ENCODE results near the gene GLIPR2.
"Not testable (repeated sequence)": the region's sequence is repeated elsewhere in the genome, so short reads cannot be mapped to it uniquely, and the experiment has no call there.

Gene GLIPR2

DNA sequence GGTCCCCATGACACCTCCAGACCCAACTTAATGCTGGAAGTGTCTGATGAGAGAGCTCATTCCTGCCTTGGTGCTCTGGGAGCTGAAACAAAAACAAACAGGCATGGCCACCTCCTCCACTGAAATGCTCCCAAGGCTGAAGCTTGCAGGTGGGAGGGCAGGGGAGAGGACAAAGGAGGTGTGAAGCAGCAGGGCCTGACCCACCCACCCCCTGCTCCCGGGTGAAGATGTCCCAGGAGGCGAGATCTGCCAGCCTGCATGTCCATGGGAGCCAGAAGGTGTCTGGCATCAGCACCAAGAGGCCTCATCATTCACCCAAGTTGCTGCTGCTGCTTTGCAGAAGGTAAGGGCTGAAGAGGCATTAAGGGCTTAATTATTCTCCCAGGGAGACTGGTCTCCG lies 28.5 kb downstream of the GLIPR2 start:
- no peak for DNase-seq

DNA sequence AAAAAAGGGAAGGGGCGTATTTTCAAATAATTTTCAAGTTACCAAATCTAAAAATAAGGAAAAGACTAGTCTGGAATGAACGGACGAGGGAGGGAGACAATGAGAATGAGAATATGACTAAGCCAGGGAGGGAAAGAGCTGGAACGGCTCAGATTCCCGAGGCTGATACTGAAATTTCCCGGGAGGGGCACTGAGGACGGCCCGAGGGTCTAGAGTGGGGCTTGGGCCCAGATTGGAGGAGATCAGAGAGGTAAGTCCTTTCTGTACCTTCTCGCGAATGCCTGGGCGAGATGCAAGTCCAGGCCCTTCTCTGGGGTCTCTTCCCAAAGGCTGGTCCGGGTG lies 29.3 kb downstream of the GLIPR2 start:
- DNase-seq: no peak

DNA sequence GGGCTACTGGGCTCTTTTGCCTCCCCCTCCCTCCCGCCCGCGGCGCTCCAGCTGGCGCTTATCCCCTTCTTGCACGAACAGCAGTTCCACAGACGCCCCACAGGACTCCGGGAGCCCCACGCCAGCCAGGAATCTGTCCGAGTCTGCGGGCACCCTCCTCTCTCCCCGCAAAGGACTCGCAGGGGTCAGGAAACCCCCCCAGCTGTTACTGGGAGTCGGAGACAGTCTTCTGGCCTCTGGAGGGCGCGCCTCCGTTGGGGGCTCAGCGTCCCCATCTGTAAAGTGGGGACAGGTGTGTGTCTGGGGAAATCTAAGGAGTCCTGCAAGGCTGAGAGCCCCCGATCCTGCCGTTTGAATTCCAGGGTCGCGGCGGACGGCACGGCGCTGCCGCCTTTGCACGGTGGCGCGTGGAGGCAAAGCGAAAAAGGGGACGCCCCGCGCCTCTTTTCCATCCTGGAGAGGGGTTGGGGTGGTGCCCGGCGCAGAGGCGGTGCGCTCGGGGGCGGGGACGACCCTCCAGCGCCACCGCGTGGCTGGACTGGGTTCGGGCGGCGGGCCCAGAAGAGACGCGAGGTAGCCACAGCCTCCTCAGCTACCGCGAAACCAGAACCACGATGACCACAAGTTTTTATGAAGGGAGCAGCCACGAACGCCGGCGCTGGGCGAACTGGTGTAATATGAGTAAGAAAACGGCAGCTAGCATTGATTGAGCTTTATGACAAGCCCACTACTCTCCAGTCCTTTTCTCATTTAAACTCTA lies 29.8 kb downstream of the GLIPR2 start:
- DNase-seq: peak; percentile 94

DNA sequence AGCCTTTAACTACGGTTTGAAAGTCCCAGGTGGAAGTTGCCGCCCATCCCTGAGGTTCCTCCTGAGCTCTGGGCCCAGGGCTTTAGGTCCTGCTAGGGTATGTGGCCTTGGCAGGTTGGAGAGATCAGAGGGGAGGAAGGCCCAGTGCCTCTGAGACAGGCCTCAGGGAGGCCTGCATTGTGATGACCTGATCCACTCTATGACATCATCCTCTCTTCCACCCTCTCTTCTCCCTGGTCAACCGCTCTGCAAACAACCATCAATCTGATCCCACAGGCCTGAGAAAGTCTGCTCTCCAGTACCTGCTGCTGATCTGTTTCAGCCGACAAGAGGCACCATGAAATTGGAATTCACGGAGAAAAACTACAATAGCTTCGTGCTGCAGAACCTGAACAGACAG lies 32.6 kb downstream of the GLIPR2 start, which contains the start of gene CCIN:
Gene CCIN (plus strand): TSS at position 223 of the 400 bp plus-strand sequence. CDS start 115 bp downstream, at position 338.
- DNase-seq: no peak

DNA sequence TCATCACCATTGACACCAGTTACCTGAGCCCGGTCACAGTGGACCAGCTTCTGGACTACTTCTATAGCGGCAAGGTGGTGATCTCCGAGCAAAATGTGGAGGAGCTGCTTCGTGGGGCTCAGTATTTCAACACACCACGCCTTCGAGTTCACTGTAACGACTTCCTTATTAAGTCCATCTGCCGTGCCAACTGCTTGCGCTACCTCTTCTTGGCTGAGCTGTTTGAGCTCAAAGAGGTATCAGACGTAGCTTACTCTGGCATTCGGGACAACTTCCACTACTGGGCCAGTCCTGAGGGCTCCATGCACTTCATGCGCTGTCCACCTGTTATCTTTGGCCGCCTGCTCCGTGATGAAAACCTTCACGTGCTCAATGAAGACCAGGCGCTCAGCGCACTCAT lies 33.2 kb downstream of the GLIPR2 start:
- DNase-seq: no peak

DNA sequence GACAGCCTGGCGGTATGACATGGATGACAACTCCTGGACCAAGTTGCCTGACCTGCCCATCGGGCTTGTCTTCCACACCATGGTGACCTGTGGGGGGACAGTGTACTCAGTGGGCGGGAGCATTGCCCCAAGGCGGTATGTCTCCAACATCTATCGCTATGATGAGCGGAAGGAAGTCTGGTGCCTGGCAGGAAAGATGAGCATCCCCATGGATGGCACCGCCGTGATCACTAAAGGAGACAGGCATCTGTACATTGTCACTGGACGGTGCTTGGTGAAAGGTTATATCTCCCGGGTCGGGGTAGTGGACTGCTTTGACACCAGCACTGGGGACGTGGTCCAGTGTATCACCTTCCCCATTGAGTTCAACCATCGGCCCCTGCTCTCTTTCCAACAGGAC lies 34.0 kb downstream of the GLIPR2 start:
- no peak for DNase-seq

DNA sequence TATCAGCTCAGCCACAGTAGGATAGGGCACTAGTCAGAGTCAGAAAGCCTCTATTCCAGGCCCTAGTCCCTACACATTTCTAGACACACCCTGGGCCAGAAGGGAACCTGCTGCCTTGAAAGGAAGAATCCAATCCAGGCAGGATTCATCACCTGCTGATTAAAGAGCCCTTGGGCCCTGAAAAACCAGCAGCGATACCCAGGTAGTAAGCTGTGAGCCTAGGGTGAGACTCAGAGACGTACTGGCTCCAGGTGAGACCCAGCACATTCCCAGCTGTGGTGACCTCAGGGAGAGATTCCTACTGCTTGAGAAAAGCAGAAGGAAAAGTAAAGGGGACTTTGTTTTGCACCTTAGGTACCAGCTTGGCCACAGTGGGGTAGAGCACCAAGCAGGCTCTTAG lies 37.3 kb downstream of the GLIPR2 start:
- no peak for DNase-seq

DNA sequence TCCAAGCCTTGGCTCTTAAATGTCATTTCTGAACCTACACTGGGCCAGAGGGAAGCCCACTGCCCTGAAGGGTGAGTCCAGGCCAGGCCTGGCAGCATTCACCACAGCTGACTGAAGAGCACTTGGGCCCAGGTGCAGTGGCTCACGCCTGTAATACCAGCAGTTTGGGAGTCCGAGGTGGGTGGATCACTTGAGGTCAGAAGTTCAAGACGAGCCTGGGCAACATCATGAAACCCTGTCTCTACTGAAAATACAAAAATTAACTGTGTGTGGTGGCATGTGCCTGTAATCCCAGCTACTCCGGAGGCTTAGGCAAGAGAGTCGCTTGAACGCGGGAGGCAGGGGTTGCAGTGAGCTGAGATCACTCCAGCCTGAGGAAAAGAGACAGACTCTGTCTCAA lies 37.7 kb downstream of the GLIPR2 start:
- no peak for DNase-seq

DNA sequence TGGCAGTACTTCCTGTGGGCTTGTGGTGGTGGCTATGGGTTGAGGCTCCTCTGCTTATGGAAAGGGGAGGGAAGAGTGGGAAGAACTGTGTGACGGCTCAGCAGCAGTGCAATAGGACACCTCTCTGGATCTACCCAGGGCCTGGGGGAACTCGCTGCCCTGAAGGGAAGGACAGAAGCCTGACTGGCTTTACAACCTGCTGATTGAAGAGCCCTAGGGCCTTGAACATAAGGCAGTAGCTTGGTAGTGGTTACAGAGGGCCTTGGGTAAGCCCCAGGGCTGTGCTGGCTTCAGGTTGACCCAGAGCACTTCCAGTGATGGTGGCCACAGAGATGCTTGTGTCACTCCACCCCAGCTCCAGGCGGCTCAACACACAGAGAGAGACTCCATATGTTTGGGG lies 38.2 kb downstream of the GLIPR2 start:
- no peak for DNase-seq

DNA sequence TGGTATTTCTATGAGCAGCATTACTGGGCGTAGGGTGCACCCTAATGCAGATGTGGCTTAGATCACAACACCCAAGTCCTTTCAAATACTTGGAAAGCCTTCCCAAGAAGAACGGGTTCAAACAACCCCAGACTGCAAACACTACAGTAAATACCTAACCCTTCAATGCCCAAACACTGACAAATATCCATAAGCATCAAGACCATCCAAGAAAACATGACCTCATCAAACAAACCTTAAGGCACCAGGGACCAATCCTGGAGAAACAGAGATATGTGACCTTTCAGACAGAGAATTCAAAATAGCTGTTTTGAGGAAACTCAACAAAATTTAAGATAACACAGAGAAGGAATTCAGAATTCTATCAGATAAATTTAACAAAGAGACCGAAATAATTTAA lies 38.7 kb downstream of the GLIPR2 start:
- DNase-seq: not testable (repeated sequence)

DNA sequence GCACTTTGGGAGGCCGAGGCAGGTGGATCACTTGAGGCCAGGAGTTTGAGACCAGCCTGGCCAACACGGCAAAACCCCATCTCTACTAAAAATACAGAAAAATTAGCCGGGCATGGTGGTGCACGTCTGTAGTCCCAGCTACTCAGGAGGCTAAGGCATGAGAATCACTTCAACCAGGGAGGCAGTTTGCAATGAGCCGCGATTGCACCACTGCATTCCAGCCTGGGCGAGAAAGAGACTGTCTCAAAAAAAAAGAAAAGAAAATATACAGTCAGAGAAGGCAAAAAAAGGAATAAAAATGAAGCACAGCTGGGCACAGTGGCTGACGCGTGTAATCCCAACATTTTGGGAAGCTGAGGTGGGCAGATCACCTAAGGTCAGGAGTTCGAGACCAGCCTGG lies 40.0 kb downstream of the GLIPR2 start:
- DNase-seq: not testable (repeated sequence)

DNA sequence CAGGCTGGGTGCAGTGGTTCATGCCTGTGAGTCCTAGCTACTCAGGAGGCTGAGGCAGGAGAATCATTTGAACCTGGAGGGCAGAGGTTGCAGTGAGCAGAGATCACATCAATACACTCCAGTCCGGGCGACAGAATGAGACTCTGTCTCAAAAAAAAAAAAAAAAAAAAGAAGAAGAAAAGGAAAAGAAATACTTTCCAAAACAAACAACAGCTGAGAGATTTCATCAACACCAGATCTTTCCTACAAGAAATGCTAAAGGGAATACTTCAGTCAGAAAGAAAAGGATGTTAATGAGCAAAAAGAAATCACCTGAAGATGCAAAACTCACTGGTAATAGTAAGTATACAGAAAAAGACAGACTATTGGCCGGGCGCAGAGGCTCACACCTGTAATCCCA lies 41.0 kb downstream of the GLIPR2 start:
- DNase-seq: no peak

DNA sequence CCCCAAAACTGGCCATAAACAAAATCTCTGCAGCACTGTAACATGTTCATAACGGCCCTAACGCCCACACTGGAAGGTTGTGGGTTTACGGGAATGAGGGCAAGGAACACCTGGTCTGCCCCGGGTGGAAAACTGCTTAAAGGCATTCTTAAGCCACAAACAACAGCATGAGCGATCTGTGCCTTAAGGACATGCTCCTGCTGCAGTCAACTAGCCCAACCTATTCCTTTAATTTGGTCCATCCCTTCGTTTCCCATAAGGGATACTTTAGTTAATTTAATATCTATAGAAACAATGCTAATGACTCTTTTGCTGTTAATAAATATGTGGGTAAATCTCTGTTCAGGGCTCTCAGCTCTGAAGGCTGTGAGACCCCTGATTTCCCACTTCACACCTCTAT lies 43.7 kb downstream of the GLIPR2 start:
- DNase-seq: not testable (repeated sequence)

DNA sequence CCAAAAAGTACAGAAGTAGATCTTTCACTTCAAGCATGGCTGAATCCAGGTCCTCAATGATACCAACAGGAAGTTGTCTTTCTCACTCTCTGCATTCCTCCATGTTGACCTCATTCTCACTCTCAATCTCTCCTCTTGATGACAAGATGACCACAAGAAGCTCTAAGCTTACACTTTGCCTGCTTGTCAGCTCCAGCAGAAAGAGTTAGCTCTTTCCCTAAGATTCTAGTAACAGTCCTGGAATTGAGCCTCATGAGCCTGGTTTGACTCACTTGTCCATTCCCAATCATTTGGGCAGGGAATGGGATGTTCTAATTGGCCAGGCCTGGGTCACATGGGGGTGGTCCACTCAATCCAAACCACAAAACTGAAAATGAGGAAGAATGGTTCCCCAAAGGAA lies 50.9 kb downstream of the GLIPR2 start:
- DNase-seq: no peak

DNA sequence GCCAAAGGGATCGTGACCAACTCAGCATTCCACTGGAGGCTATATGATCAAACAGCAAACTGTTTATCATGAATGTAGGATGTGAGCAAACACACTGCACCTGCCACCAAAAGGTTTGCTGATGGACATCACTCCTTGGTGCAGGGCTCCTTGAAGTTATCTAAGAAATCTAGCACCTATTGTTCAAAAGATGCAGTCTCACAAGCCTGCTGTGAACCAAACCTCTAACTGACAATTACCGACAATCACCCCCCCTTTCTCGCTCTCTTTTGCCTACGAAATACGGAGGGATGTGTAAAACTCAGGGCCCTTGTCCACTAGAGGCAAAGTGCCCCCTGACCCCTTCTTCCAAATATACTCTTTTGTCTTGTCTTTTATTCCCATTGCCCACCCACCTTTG lies 51.7 kb downstream of the GLIPR2 start:
- no peak for DNase-seq

DNA sequence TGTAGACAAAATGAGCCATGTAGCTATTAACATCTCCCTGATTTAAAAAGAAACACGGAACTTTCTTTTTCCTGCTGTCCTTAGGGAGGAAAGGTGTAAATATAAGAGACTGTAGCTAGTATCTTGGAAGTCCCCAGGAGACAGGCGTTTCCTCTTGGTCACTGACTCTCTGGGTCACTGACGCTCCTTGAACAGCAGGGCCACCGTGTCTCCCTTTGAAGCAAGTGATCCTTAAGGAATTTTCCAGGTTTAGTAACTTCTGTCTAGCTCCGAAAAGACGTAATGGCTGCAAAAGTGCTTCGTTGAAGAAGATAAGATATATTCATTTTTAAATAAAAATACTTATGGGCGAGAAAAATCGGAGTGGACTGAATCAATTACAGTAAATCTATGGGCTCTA lies 53.4 kb downstream of the GLIPR2 start:
- DNase-seq: no peak

DNA sequence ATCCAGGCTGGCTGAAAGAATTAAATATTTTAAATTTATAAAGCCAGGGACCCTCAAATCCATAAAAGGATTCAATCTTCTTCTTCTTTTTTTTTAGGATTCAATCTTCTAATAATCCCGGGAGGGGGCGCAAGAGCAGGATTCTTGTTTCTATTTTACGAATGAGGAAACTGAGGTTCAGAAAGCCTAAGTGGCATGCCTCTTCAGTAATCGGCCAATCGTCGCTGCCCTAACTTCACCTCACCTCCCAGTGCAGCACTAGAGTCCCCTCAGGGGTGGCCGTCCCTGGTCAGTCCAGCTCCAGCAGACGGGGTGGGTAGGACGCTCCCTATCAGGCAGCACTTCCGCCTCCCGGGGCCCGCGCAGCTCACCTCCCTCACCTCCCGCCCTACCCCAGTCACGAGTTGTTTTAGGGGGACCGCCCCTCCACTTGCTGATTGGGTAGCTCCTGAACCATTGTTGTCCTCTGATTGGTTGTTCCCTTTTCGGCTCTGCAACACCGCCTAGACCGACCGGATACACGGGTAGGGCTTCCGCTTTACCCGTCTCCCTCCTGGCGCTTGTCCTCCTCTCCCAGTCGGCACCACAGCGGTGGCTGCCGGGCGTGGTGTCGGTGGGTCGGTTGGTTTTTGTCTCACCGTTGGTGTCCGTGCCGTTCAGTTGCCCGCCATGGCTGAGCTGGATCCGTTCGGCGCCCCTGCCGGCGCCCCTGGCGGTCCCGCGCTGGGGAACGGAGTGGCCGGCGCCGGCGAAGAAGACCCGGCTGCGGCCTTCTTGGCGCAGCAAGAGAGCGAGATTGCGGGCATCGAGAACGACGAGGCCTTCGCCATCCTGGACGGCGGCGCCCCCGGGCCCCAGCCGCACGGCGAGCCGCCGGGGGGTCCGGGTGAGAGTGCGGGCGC lies 54.1 kb downstream of the GLIPR2 start, which contains the start of gene CLTA:
Gene CLTA (plus strand): TSS at position 534 of the 902 bp plus-strand sequence. CDS start 136 bp downstream, at position 670.
- peak; percentile 96 for DNase-seq

DNA sequence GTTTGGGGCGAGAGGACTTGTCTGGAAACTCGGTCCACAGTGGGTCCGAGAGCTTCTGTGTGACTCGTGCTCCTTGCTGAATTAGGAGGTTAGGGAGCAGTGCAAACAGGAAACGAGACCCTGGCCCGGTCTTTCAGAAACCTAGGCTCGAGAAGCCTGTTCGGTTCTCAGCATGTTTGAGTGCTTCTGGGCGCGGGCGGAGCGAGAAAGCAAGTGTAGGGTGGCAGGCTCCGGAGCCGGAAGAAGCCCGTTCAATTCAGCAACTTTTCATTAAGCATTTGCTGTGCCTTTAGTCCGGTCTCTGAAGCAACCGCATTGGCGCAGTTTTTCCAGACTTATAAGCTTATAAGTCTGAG lies 54.7 kb downstream of the GLIPR2 start:
- no peak for DNase-seq

DNA sequence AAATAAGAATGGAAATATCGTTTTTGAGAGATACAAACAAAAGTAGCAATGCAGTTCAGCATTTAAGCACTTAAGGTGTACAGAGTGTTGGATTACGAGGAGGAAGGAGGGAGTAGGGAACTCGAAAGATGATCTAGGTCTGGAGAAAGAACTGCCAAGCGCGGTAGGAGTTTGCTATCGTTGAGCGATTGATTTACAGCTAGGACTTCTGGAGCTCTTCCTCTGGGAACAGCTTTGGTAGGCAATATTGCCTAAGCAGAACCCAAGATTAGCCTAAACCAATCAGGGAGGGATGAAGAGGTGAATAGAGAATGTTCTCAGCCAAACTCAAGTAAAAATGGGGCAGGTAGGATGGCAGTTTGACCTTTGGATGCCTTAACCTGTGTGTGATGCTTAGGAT lies 55.2 kb downstream of the GLIPR2 start:
- DNase-seq: no peak

DNA sequence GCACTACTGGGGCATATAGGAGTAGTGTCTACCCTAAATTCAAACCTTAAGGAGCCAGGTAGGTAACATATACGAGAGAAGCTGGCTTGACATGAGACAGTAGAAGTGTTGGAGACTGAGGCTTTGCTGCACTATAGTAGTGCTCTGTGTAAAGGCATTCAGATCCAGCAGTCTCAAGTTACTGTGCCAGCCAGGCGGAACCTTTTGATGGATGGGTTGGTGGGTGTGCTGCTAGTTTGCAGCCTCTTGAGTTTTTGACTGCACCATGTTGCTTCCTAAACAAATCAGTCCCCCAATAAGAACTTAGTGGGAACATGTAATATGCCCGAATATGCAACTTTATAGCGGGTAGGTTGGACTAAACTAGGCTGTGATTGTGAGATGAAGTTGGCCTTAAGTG lies 55.7 kb downstream of the GLIPR2 start:
- DNase-seq: no peak

DNA sequence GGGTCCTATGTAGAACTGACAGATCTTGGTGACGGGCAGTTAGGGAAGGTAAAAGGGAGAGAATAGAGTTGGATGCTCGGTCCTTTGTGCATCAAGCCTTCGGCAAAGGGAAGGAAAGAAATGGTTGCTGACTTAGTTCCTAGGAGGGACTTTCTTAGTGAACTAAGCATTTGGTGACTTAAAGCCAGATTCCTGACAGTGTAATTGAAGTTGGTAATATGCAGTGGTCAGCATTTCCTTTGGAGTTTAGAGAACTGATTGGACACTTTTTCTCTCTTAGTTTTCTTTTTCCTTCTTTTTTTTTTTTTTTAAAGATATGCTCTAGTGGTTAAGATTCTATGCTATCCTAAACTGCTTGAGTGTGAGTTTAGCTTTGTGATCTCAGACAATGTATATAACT lies 56.5 kb downstream of the GLIPR2 start:
- DNase-seq: no peak

DNA sequence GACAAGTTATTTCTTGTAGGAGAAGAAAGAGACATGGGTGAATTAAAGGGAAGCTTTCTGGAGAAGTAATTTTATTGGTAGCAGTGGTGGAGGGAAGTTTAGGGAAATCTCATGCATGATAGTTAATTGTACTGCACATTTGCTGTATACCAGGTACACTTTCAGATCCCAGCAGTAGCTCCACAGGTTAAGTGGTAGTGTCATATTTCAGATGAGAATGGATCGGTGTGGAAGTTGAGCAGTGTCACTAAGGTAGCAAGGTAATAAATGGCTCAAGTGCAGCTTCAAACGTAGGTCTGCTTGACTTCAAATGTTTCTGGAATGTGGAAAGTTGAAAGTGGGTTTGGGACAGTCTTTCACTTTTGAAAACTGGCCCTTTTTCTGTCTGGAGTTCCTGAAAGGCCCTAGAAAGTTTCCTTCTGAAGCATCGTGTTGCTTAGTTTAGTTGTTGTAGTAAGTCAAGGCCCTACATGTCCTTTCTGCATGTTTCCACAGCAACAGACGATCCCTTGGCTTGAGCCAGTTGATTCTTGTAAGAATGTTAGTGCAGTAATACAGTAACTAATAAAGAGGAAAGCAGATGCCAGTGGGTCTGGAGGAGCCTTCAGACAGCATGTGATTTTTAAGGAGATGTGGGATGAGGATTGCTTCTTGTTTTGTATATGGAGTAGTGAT lies 57.9 kb downstream of the GLIPR2 start:
- DNase-seq: no peak

DNA sequence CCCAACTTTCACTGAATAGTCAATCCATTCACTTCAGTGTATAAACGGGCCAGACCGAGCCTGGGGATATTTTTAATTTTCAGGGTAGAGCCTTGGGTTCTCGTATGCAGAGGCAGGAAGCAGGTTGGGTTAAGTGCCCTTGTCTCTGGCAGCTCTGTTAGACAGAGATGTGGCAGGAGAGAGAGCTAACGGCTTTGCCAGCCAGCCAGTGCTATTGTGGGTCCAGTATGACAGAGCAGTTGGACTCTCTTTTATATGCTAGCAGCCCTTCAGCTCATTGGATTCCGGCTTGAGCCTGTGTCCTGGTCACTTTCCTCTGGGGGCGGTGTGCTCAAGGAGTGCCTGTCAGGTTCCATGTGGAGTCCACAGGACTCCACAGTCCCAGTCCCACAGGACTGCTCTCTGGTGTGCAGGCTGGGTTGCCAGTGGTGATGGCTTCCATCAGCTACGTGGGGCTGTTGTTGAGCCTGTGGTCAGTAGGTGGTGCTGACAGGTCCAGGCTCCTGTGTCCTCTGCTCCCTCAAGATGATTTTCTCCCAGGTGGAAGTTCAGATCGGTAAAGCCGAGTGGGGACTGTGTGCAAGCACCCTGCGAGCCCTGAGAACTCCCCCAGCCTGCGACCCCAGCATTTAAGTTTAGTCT lies 68.5 kb downstream of the GLIPR2 start:
- no peak for DNase-seq

Data from right forelimb (tissue), 1 donor.